K562 (cell line): ENCODE results near the gene ZC3H10. TPM values are rescaled to one million over a fixed set of nuclear protein-coding genes. Genes with fewer than 3 reads are reported as not detected.

ENCODE experiments used
- CBFA2T2 ChIP-seq: fragments of 450-650 bp; conservative IDR thresholded peaks from 2 replicates; pipeline ENCODE4 v1.6.1; 2017; ENCODE audit warnings: mild to moderate bottlenecking
- E2F3 ChIP-seq: fragments of 250-450 bp; sonication (Bioruptor Pico); IDR thresholded peaks from 2 replicates; pipeline ENCODE4 v1.4.0; 2020; ENCODE audit warnings: mild to moderate bottlenecking
- PHTF2 ChIP-seq: fragments of 250-450 bp; sonication (Bioruptor Pico); IDR thresholded peaks from 2 replicates; pipeline ENCODE4 v1.5.0; 2021; ENCODE audit warnings: mild to moderate bottlenecking
- SMARCA5 ChIP-seq: fragments of 450-650 bp; IDR thresholded peaks from 2 replicates; pipeline ENCODE4 v1.6.1; 2016
- SMARCB1 ChIP-seq: IDR thresholded peaks from 2 replicates; pipeline ENCODE4 v1.6.1; 2011; ENCODE audit warnings: improper control_type of control experiment, low read depth; ENCODE audit not compliant: insufficient read length
- TRIM24 ChIP-seq, 2 experiments: fragments of 450-650 bp; IDR thresholded peaks; 2 replicates each; pipeline ENCODE4 v1.6.1; 2016
- USF1 ChIP-seq: sonication (generic); formaldehyde crosslinking; IDR thresholded peaks from 2 replicates; pipeline ENCODE4 v1.9.0; 2022; ENCODE audit warnings: mild to moderate bottlenecking, missing genetic modification reagents
- ZBTB1 ChIP-seq: sonication (generic); formaldehyde crosslinking; IDR thresholded peaks from 2 replicates; pipeline ENCODE4 v1.8.1; 2023; ENCODE audit warnings: missing genetic modification reagents, low read depth, mild to moderate bottlenecking, borderline replicate concordance
- ZBTB34 ChIP-seq: fragments of 250-450 bp; sonication (Bioruptor Pico); IDR thresholded peaks from 2 replicates; pipeline ENCODE4 v1.8.0; 2021; ENCODE audit warnings: mild to moderate bottlenecking, moderate library complexity
- ZNF449 ChIP-seq: fragments of 250-450 bp; sonication (Bioruptor Pico); IDR thresholded peaks from 2 replicates; pipeline ENCODE4 v1.8.0; 2022; ENCODE audit warnings: moderate library complexity, mild to moderate bottlenecking, inconsistent platforms
- ZNF764 ChIP-seq: fragments of 250-450 bp; sonication (Bioruptor Pico); IDR thresholded peaks from 2 replicates; pipeline ENCODE4 v1.4.0; 2020; ENCODE audit warnings: low read depth, mild to moderate bottlenecking, moderate library complexity
- polyA plus RNA-seq, 8 experiments: library from polyadenylated mRNA; depleted of rRNA in 4 of 8; stranded (reverse) in 5 of 8; unstranded in 3 of 8; fragments of >200 nt; fragmentation: Nextera tagmentation in 2 of 8; fragmentation: Illumina TruSeq in 1 of 8; extraction: Ambion mirVana in 2 of 8; extraction: Trizol in 1 of 8; gene quantifications; 2 replicates each; pipeline versions ENCODE4 v1.2.1 to v1.2.3, GENCODE V29; 2011 to 2014; ENCODE audit warnings: inconsistent platforms in 1 of 8, missing spikeins in 1 of 8
- total RNA-seq, 7 experiments: library from RNA; depleted of rRNA in 6 of 7; stranded (reverse); fragments of >200 nt in 6 of 7; fragmentation: Illumina TruSeq in 2 of 7; extraction: Trizol in 2 of 7; gene quantifications; 2 replicates each; pipeline versions ENCODE4 v1.2.1 to v1.2.3, GENCODE V29; 2011 to 2021; ENCODE audit warnings: low replicate concordance in 1 of 7

Gene ZC3H10
- total and polyA plus RNA-seq, 9 of the 15 experiments (the other 6 are each of a cell fraction or from before 2014, with no cell fraction given) = 0.31 to 4.1 (median 1.6) TPM

- TF ChIP-seq ZNF449 = no peak
- no peak for TF ChIP-seq E2F3
- TF ChIP-seq TRIM24 (IDR thresholded peaks at IDR 0.05) = peak; percentile 9 to 42; a peak in 2 of 4 replicates
- TF ChIP-seq USF1 (CRISPR knock-in tag) = peak; percentile 39; the same call in 1 of the 2 replicates
- TF ChIP-seq ZNF764 (CRISPR knock-in tag) = peak; percentile 90; the same call in 1 of the 2 replicates
- TF ChIP-seq PHTF2 (CRISPR knock-in tag) = peak; percentile 75; the same call in 1 of the 2 replicates
- TF ChIP-seq CBFA2T2 = no peak
- TF ChIP-seq SMARCA5 = no peak
- 0 out of 2 replicates have a peak, but pooled peaks have one; percentile 50 for TF ChIP-seq ZBTB1 (CRISPR knock-in tag)
- TF ChIP-seq SMARCB1 = no peak
- TF ChIP-seq ZBTB34 (CRISPR knock-in tag) = no peak
These were observed at the start of gene ZC3H10 (continued) for GRCh38 chr12:56117778-56118687.
